SU-DHL-6 (cell line): Measurements from ENCODE around the gene XRCC4.

Experiments used
- H2AFZ ChIP-seq: fragments of 200-600 bp; sonication (generic); 2 replicates; pipeline ENCODE4 v1.6.1; 2014; ENCODE audit warnings: low read depth, mild to moderate bottlenecking, moderate library complexity, mixed read lengths, antibody characterized with exemption, low read length; ENCODE audit not compliant: severe bottlenecking
- H3F3A ChIP-seq: fragments of 200-600 bp; shearing (Covaris generic); 2 replicates; pipeline ENCODE4 v1.6.0; 2016; ENCODE audit warnings: antibody characterized with exemption, mild to moderate bottlenecking; ENCODE audit not compliant: insufficient read depth
- H3K27ac ChIP-seq: fragments of 200-600 bp; sonication (generic); 2 replicates; pipeline ENCODE4 v1.5.1; 2016; ENCODE audit warnings: low read depth, mild to moderate bottlenecking, low read length, moderate library complexity, mixed read lengths
- H3K27me3 ChIP-seq: fragments of 200-600 bp; sonication (generic), shearing (Covaris generic); 2 replicates; pipeline ENCODE4 v1.6.0; 2014; ENCODE audit warnings: mild to moderate bottlenecking, low read length
- H3K36me3 ChIP-seq: fragments of 200-600 bp; sonication (generic); 2 replicates; pipeline ENCODE4 v1.6.1; 2014; ENCODE audit warnings: mild to moderate bottlenecking, low read length, mixed read lengths
- H3K4me2 ChIP-seq: fragments of 300-600, 200-600 bp; shearing (Covaris generic), sonication (generic); 2 replicates; pipeline ENCODE4 v1.6.0; 2014; ENCODE audit warnings: low read length, low read depth, mild to moderate bottlenecking; ENCODE audit not compliant: poor library complexity, severe bottlenecking
- H3K4me3 ChIP-seq: fragments of 200-600 bp; sonication (generic); 2 replicates; pipeline ENCODE4 v1.5.1; 2014; ENCODE audit warnings: antibody characterized with exemption, low read length, mild to moderate bottlenecking, mixed read lengths; ENCODE audit not compliant: insufficient read depth, poor library complexity, severe bottlenecking
- H3K79me2 ChIP-seq: fragments of 200-600 bp; sonication (generic); 2 replicates; pipeline ENCODE4 v1.6.1; 2014; ENCODE audit warnings: mild to moderate bottlenecking, low read length, moderate library complexity; ENCODE audit not compliant: insufficient read depth
- H3K9ac ChIP-seq: fragments of 200-600 bp; sonication (generic); 2 replicates; pipeline ENCODE4 v1.7.0; 2014; ENCODE audit warnings: mild to moderate bottlenecking, low read length
- H3K9me2 ChIP-seq: fragments of 200-600 bp; sonication (generic); replicated peaks from 2 replicates; pipeline ENCODE4 v1.6.1; 2014; ENCODE audit warnings: low read length; ENCODE audit not compliant: insufficient read depth
- H3K9me3 ChIP-seq: fragments of 200-600 bp; sonication (generic); 2 replicates; pipeline ENCODE4 v1.6.1; 2014; ENCODE audit warnings: low read length, mixed read lengths; ENCODE audit not compliant: insufficient read depth
- H4K20me1 ChIP-seq: fragments of 200-600 bp; sonication (generic); 2 replicates; pipeline ENCODE4 v1.6.1; 2014; ENCODE audit warnings: low read depth, mild to moderate bottlenecking, antibody characterized with exemption, low read length, moderate library complexity, mixed read lengths
- CTCF ChIP-seq: fragments of 200-600 bp; sonication (generic); IDR thresholded peaks from one replicate; pipeline ENCODE4 v1.5.1; 2017; ENCODE audit warnings: antibody characterized with exemption, mild to moderate bottlenecking, low read length, moderate library complexity; ENCODE audit not compliant: insufficient read depth, poor library complexity, severe bottlenecking
- EZH2phosphoT487 ChIP-seq: fragments of 200-600 bp; sonication (generic), shearing (Covaris generic); conservative IDR thresholded peaks from 2 replicates; pipeline ENCODE4 v1.6.1; 2018; ENCODE audit warnings: mild to moderate bottlenecking, antibody characterized with exemption, low read length, moderate library complexity, mixed read lengths

Gene XRCC4

GRCh38 chr5:83392766-83393503 lies 315.6 kb downstream of the XRCC4 start:
- no peaks in the 10 kb centered on the region for H3F3A ChIP-seq
- no peaks in the 10 kb centered on the region for H3K9me3 ChIP-seq
- no peak overlapping the region for H3K4me3 ChIP-seq
- TF ChIP-seq CTCF: no peak
- TF ChIP-seq EZH2phosphoT487: no peak
- no peaks in the 10 kb centered on the region for H3K79me2 ChIP-seq
- H2AFZ ChIP-seq: no peak overlapping the region
- H4K20me1 ChIP-seq: no peaks in the 10 kb centered on the region
- H3K27me3 ChIP-seq: no peaks in the 10 kb centered on the region
- H3K36me3 ChIP-seq: no peaks in the 10 kb centered on the region
- no peak overlapping the region for H3K27ac ChIP-seq
- no peak overlapping the region for H3K4me2 ChIP-seq
- no peaks in the 10 kb centered on the region for H3K9me2 ChIP-seq
- H3K9ac ChIP-seq: no peak overlapping the region

DNA sequence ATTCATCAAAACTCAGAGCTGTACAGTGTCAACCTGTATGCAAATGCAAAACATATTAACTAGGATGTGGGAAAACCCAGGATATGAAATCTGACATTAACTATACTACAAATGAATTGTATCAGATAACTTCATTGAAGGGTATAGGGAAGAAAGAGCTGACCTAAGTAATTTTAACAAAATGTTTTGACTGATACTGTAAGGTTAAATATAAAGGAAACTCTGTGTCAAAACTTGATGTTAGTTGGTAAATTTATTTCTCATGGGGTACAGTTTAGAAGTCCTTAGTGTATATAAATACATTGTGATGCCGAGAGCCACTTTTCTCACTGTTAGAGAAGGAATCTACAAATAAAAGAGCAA lies 316.1 kb downstream of the XRCC4 start:
- H3F3A ChIP-seq: no peaks in the 10 kb centered on the region
- no peaks in the 10 kb centered on the region for H3K9me3 ChIP-seq
- H3K9ac ChIP-seq: no peak overlapping the region
- H3K9me2 ChIP-seq: no peaks in the 10 kb centered on the region
- H3K4me3 ChIP-seq: no peak overlapping the region
- H3K27me3 ChIP-seq: no peaks in the 10 kb centered on the region
- no peaks in the 10 kb centered on the region for H3K36me3 ChIP-seq
- H3K79me2 ChIP-seq: no peaks in the 10 kb centered on the region
- H3K4me2 ChIP-seq: no peak overlapping the region
- H2AFZ ChIP-seq: no peak overlapping the region
- TF ChIP-seq EZH2phosphoT487 (no peak), CTCF (no peak)
- no peaks in the 10 kb centered on the region for H4K20me1 ChIP-seq
- H3K27ac ChIP-seq: no peak overlapping the region

DNA sequence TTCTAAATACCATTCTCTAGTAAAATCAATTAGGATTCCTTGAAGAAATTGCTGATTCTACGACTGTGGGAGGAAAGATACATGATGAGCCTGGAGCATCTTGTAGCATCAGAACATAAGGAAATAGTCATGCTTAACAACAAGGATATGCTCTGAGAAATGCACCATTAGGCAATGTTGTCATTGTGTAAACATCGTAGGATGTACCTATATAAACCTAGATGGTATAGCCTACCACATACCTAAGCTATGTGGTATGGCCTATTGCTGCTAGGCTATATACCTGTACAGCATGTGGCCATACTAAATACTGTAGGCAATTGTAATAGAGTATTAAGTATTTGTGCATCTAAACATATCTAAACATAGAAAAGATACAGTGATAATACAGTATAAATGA lies 316.8 kb downstream of the XRCC4 start:
- Histone ChIP-seq H3K36me3 (no peaks in the 10 kb centered on the region), H2AFZ (no peak overlapping the region), H4K20me1 (no peaks in the 10 kb centered on the region), H3K9me2 (no peaks in the 10 kb centered on the region), H3K9ac (no peak overlapping the region), H3K9me3 (no peaks in the 10 kb centered on the region), H3K4me2 (no peak overlapping the region), H3F3A (no peaks in the 10 kb centered on the region), H3K79me2 (no peaks in the 10 kb centered on the region), H3K4me3 (no peak overlapping the region), H3K27ac (no peak overlapping the region), H3K27me3 (no peaks in the 10 kb centered on the region)
- TF ChIP-seq CTCF: no peak
- no peak for TF ChIP-seq EZH2phosphoT487
